Measurements from ENCODE around the gene CINP.

CINP gene

DNA sequence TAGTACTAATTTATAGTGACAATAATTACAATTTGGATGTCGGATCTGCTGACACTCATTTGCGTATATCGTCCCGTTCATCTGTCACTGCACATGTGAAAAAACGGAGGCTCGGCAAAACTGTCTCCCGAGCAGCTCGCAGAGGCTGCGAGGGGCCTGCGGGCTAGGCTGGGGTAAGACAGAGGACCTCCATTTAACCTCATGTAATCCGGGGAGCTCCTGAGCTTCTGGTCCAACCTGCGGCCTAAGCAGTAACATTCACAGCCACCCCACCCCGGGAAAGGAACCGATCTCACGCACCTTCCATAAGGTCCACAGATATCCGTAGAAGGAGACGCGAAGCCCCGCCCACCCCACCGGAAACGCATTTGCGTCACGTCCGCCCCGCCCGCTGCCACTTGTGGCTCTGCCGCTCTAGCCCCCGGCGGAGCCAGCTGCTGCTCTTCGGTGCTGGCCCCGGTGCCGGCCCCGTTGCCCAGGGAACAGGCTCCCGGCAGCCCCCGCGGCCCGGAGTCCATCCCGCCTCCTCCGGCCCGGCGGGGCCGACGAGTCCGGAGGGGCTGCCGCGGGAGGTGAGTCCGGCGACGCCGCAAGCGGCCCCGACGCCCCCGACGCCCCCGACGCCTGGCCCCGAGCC lies at the start of gene CINP, which contains the start of gene TECPR2:
CINP (minus strand) TSS at position 346 of the 637 bp plus-strand sequence; CDS start at position 307, 39 bp downstream.
TECPR2 (plus strand) TSS at position 397 of the 637 bp plus-strand sequence. CDS start 13,781 bp downstream, outside the sequence.
- FAIRE-seq = no peak
- DNase-seq (ENCODE audit: low spot score) = peak; percentile 72

DNA sequence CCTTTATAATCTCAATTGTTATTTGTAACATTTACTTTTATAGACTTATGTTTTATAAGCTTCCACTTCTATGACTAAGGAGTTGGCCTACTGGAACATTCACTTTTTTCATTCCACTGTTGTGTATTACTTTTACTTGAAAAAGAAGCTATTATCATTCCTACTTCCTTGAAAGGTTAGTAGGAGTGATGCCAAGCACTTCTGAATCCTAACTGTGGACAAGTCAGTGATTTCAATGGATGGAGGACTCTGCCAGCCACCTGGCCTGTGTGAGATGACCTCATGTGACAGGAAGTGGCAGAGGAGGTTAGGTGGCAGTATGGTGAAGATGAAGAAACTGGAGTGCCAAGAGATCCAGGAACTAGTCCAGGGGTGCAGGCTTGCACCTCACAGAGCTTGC lies 46.0 kb upstream of the CINP start:
- DNase-seq (ENCODE audit: low spot score) (no peak), FAIRE-seq (no peak)

DNA sequence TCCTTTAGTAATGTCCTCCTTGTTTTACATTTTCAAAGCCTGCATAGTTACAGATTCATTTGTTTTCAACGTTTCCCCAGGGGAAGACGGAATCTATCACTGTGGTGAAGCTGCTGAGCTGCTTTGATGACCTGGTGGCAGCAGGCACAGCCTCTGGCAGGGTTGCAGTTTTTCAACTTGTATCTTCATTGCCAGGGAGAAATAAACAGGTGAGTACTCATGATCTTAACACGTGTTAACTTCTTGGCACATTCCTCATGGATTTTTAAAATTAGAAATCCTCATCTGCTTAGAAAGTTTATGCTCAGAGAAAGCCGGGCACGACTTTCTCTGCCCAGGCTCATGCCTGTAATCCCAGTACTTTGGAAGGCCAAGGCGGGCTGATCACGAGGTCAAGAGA lies 44.6 kb upstream of the CINP start:
- FAIRE-seq = no peak
- no peak for DNase-seq (ENCODE audit: low spot score)

DNA sequence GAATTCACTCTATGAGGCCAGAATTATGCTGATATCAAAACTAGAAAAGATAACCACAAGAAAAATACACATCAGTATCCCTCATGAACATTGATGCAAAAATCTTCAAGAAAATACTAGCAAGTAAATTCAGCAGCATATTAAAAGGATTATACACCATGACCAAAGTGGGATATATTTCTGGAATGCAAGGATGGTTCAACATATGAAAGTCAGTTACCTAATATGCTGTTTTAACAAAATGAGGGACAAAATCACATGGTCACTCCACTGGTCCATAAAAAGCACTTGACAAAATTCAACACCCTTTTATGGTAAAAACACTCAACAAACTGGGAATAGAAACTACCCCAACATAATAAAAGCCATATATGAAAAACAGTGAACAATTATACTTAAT lies 40.3 kb upstream of the CINP start:
- FAIRE-seq = no peak

DNA sequence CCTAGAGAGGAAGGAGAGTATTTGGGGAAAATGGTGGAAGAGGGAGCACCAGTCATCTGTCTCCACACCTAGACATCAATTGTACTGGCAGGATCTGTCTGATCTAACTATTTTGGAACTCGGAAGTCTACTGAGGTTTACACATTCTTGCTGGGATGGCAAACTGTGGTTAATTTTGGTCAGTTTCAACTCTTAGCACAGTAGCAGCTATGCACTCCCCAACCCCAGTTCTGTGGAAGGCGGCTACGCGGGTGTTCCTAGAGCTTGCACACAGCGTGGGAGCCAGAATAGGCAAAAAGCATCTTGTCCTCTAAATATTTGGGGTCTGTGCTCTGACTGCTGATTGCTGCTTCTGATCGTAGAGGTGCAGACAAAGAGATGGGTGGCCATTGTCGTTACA lies 33.8 kb upstream of the CINP start:
- no peak for FAIRE-seq

More for the DNA sequence above, 40.3 kb upstream of the CINP start:
- DNase-seq (ENCODE audit: low spot score) = no peak

DNA sequence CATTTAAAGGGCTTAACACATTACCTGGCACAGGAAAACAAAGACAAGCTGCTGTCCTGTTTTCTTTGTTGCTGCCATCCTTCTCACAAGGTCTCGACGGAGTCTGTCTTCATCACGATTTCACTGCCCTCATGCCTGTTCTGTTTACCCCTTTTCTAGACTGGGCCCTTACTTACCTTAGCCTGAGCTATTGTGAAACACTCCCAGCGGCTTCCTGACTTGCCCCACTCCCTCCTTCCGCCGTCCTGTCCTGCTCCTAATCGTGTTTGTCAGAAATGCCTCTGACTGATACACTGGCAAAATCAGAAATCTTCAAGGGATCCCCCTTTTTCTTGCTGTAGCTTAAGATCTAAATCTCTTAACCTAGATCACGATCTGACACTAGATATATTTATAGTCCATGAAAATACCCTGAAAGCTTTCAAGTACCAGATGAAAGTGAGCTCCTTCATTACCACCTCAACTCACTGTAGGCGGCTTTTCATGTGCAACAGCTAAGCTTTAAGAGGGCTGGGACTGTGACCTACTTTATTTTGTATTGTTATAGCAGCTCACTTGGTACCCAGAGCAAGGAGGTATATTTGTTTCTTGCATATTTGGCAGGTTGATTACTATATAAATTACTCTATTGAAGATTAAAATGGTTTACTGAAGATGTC lies 32.2 kb upstream of the CINP start:
- DNase-seq (ENCODE audit: low spot score) (no peak), FAIRE-seq (no peak)

More for the DNA sequence above, 33.8 kb upstream of the CINP start:
- no peak for DNase-seq (ENCODE audit: low spot score)

DNA sequence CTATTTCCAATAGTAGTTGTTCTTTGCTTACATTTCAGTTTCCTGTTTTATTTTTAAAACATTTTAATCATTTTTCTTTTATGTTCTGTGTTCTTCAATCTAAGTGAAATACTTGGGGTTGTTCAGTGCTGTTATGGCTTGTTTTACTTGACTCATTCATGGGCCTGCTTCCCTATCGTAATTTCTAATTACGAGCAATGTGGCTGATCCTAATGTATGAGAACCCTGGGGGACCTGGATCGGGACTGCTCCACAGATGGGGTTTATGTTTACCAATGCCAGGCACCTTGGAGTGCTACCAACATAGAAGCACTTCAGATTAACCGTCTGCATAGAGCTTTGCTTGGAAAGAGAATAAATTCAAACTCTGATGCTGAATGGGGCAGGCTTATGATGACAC lies 29.8 kb upstream of the CINP start:
- FAIRE-seq = no peak
- no peak for DNase-seq (ENCODE audit: low spot score)

DNA sequence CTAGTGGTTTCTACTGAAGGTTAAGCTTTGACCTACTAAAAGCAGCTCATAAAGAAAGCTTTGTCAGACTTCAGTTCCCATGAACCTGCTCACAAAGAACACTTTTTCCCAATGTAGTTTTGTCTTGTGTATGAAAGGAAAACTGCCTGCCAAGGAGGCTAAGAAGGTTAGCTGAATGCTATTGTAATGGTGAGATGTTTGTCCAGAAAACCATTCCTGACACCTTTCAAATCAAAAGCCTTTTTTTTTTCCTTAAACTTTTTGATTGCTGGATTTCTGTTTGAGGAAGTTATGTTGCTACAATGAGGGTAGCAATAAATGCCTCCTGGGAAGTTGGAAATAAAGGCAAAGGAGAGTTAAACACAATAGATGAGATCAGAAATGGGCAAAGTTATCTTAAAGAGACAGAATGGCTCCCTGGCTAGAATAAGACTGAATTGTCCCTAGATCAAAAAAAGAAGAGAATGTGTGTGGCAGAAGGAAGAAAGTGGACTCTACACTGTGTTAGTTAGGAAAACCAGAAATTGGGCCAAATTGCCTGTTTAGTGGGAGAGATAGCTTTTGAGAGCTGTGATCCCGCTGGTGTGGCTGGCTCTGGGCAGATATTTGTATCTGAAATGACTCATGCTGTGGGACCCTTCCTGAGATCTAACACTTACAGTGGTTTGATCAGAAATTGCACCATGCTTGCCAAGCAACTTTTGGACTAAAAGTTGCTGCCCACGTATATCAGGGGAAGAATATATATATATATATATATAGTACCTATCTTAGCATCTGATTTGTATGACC lies 27.6 kb upstream of the CINP start:
- DNase-seq (ENCODE audit: low spot score) = no peak
- FAIRE-seq = no peak

DNA sequence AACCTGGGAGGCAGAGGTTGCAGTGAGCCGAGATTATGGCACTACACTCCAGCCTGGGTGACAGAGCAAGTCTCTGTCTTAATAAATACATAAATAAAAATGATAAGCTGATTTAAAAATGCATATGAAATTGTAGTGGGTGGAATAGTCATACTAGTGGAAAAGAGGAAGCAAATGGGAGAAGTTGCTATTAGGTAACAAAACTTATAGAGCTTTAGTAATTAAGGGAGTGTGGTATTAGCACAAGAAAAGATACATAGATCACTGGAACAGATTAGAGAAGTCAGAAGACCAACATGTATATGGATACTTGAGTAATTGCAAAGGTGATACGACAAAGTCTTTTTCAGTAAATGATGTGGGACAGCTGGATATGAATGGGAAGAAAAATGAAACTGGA lies 26.6 kb upstream of the CINP start:
- DNase-seq (ENCODE audit: low spot score) = no peak

DNA sequence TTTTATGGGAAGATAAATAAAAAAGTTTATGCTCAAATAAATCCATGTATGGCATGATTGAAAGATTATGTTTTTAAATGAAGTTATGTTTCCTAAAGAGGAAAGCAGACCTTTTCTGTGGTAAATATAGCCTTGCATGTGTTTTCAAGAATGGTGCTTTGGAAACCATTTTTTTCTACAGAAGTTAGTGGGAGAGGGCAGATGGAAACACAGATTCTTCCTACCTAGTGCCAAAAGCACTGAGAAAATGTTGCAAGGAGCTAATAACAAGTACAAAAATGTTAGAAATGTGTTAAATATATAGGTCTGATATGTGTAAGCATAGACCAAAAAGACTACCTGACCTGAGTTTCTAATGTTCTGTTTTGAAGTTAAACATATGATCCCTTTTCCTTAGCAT lies 24.4 kb upstream of the CINP start:
- no peak for DNase-seq (ENCODE audit: low spot score)
- FAIRE-seq = no peak

More for the DNA sequence above, 26.6 kb upstream of the CINP start:
- no peak for FAIRE-seq

DNA sequence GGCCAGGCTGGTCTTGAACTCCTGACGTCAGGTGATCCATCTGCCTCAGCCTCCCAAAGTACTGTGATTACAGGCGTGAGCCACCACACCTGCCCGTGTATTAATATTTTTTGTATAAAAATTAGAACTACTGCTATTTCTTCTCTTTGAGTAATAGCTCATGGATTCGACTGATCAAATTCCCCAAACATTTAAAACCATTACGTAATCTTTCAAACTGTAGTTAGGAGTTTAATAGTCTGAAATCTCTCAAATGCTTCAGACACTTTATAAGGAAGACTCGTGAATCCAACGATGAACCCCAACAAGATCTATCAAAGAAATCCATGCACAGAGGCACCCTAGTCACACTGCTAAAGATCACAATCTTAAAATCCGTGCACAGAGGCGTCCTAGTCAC lies 16.1 kb upstream of the CINP start:
- no peak for FAIRE-seq
- no peak for DNase-seq (ENCODE audit: low spot score)

DNA sequence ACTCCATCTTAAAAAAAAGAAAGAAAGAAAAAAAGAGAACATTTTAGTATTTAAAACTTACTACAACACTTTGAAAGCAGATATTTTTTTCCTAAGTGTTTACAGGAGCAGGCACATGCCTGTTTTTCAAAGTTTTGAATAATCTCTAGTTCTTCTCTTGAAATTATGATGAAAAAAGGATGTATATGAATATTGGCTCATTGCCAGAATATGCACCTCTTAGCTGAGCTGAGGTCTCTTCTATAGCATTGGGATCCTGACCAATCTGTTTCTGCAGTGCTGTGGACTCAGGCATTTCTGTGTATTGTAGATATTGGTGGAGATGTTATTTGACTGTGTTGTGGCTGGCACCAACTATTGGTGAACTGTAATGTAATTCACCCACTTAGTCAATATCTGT lies 15.0 kb upstream of the CINP start:
- FAIRE-seq = no peak
- DNase-seq (ENCODE audit: low spot score) = no peak

DNA sequence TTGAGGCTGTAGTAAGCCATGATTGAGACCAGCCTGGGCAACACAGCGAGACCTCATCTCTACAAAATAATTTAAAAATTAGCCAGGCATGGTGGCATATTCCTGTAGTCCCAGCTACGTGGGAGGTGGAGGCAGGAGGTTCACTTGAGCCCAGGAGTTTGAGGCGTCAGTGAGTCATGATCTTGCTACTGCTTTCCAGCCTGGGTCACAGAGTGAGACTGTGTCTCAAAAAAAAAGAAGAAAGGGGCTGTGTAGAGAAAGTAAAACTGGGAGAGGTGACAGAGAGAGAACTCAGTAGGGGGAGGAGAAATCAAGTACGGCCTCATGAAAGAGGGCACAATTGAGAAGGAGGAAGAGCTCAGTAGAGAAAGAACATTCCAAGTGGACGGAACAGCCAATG lies 12.4 kb upstream of the CINP start:
- FAIRE-seq (no peak), DNase-seq (ENCODE audit: low spot score) (no peak)

DNA sequence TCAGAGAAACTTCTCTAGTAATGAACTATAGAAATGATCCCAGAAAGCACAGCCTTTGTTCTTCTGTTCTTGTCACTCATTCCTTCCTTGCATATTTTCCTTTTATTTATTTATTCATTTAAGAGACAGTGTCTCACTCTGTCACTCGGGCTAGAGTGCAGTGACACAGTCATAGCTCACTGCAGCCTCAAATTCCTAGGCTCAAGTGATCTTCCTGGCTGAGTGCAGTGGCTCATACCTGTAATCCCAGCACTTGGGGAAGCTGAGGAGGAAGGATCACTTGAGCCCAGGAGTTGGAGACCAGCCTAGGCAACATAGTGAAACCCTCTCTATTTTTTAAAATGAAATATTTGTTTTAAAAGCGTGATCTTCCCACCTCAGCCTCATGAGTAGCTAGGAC lies 11.6 kb upstream of the CINP start:
- no peak for FAIRE-seq
- no peak for DNase-seq (ENCODE audit: low spot score)

DNA sequence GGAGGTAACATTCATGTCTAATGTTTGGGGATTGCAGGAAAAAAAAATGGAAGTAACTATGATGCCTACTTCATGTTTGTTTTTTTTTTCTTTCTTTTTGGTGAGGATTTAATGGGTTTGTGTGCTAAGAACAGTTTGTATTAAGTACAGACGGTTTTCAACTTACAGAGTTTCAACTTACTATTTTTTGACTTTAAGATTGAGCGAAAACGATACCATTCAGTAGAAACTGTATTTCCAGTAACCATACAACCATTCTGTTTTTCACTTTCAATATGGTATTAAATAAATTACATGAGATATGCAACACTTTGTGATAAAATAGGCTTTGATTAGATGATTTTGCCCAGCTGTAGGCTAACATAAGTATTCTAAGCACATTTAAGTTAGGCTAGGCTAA lies 10.4 kb upstream of the CINP start:
- FAIRE-seq = no peak
- no peak for DNase-seq (ENCODE audit: low spot score)

DNA sequence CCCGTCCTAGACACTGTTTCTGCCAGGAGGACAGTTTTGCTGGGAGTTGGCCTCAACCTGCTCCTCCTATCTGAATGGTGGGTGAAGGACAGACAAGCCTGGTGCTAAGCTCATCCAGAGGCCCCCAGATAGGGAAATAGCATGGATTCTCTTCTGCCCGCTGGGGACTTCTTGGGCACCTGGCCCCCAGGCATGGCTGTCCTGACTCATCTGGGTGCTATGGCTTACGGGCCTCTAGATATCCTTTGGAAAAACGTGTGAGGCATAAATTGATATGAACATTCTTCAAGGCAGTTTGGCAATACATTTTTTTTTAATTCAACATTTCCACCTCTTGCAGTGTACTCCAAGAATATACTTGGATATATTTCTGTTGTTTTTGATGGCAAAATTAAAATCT lies 8.7 kb upstream of the CINP start:
- DNase-seq (ENCODE audit: low spot score) = no peak
- FAIRE-seq = no peak

DNA sequence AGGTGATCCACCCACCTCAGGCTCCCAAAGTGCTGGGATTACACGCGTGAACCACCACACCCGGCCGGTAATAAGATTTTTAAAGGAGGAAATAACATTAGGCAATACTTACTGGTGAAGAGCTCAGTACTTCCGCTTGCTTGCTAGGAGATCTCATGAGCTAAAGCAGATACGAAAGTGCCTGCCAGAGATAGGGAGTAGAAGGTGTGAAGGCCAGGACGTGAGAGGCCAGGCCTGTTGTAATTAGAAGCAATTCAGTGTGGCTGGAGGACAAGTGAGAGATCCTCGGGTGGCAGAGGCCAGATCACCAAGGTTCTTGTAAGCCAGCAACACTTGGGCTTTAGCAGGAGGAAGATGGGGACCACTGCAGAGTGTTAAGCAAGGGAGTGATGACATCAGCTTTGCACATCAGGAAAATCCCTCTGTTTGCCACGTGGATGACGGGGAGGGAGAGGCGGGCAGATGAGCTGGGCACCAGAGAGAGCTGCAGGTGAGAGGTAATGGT lies 7.7 kb upstream of the CINP start:
- DNase-seq (ENCODE audit: low spot score) (no peak), FAIRE-seq (no peak)

DNA sequence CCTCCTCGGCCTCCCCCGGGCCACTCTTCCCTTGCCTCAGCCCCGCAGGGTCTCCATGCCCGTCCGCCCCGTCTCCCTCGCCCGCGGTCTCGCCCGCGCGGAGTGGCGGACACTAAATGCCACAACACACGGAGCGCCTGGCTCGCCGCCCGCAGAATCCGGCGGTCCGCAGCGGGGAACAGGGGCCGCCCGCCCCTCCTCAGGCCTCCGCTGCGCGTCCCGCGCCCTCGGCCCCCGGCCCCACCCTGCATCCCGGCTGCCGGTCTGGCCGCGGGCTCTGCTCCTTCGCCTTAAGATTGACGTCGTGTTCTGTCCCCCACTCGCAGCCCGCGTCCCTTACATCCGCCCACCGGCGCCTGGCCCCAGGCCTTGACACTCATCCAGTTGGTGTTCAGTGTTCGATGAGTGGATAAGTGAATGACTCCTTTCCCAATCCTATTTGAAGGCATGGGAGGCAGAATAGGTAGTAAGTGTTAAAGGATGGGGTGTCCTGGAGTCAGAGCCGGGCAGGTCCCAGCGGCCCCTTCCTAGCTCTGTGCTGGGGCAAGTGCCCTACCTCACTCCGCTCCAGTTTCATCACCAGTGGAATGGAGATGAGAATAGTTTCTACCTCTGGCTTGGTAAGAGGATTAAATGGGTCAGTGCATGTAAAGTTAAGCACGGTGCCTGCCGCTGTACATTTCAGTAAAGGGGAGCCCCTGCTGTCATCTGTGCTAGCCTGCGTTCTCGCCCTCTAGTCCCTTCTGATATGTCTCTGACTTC lies 673 bp upstream of the CINP start:
- DNase-seq (ENCODE audit: low spot score) (no peak), FAIRE-seq (no peak)

DNA sequence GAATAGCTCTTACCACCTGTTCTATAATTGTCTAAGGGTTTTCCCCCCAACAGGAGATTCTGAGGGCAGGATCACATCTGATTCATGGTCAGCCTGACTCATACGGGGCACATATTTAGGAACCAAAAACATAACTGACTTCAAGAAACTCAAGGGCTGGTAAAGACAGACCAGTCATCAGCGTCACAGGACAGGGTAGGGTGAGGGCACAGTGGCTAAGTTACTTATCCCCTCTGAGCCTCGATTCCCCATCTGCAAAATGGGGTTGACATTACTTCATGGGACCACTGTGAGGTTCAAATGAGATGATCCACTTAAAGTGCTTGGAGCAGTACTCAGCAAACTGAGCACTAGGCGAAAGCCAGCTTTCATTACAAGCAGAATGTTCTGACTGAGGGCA lies 606 bp downstream of the CINP start:
- FAIRE-seq = no peak
- DNase-seq (ENCODE audit: low spot score) = no peak

DNA sequence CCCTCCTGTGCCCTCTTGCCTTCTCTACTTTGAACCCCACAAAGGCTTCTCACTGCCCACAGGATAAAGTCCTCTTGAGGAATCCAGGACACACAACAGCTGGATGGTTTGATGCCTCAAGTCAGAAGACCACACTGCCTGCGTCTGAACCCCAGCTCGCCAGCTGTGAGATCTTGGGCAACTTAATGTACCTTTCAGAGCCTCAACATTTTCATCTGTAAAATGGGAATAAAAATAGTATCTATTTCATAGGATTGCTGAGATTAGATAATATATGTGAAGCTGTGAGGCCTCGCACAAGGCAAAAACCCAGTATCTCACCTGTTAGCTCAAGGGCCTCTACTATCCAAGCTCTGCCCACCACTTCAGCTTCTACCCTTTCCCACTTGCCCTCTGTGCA lies 2.3 kb downstream of the CINP start:
- DNase-seq (ENCODE audit: low spot score) (no peak), FAIRE-seq (no peak)

DNA sequence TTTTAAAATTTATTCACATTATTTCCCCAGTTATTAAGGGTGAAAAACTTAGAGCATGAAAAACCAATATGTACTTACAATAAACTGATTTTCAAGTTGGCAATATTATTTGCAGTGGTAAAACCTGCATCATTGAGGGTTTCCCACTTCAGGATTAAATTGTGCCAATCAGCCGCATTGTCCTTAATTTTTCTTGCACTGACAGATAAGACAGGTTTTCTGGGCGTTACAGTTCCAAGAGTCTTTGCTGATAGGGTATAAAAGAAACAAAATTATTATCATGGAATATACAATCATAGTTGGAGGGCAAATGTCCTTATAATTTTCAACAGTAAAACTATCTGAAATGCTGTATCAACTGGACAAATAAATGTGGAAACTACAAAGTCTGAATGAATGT lies 3.3 kb downstream of the CINP start:
- FAIRE-seq (no peak), DNase-seq (ENCODE audit: low spot score) (no peak)

DNA sequence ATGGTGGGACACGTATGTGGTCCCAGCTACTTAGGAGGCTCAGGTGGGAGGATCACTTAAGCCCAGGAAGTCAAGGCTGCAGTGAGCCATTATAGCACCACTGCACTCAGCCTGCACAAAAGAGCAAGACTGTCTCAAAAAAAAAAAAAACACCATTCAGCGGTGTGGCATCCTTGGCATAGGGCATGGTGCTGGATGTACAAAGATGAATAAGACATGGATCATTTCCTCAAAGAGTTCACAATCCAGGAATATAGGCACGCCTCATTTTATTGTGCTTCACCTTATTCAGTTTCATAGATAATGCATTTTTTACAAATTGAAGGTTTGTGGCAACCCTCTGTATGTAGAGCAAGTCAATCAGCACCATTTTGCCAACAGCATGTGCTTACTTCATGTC lies 6.4 kb downstream of the CINP start:
- no peak for FAIRE-seq

More for the DNA sequence above, 6.4 kb downstream of the CINP start:
- DNase-seq (ENCODE audit: low spot score) = no peak

Data from RCC 7860 (cell line).